CD14-positive monocyte (primary cell): ENCODE data around the gene EPHA4. TPM values are rescaled to one million over a fixed set of nuclear protein-coding genes. Genes with fewer than 3 reads are reported as not detected.

ENCODE experiments used
- DNase-seq, 3 donors: peaks; one replicate each; pipeline ENCODE4 v3.0.0-alpha.2; 2011 to 2022
- H2AFZ ChIP-seq: 2 replicates; pipeline ENCODE4 v1.6.0; 2012; ENCODE audit warnings: mild to moderate bottlenecking, low read depth, low read length, inconsistent platforms; ENCODE audit not compliant: insufficient read depth, poor library complexity, severe bottlenecking
- H3K27ac ChIP-seq, 2 donors: 1 replicate in 1 of 2; 2 replicates in 1 of 2; pipeline ENCODE4 v1.5.1; 2012 to 2013; ENCODE audit warnings: low read length in 2 of 2, control low read depth in 1 of 2, inconsistent platforms in 1 of 2, low read depth in 1 of 2, mild to moderate bottlenecking in 1 of 2
- H3K27me3 ChIP-seq, 2 donors: one replicate each; pipeline versions ENCODE4 v1.6.0 to v1.6.1; 2011 to 2013; ENCODE audit warnings: low read length in 2 of 2; ENCODE audit not compliant: control insufficient read depth in 2 of 2, insufficient read depth in 2 of 2
- H3K36me3 ChIP-seq, 2 donors: replicated peaks in 1 of 2; 1 replicate in 1 of 2; 2 replicates in 1 of 2; pipeline versions ENCODE4 v1.5.1 to v1.6.1; 2012 to 2013; ENCODE audit warnings: low read length in 2 of 2, control low read depth in 1 of 2, inconsistent platforms in 1 of 2, mild to moderate bottlenecking in 1 of 2; ENCODE audit not compliant: insufficient read depth in 2 of 2, control insufficient read depth in 1 of 2
- H3K4me1 ChIP-seq, 2 donors: 1 replicate in 1 of 2; 2 replicates in 1 of 2; pipeline versions ENCODE4 v1.5.1 to v1.6.1; 2012 to 2013; ENCODE audit warnings: low read length in 2 of 2, control low read depth in 1 of 2, inconsistent platforms in 1 of 2, mild to moderate bottlenecking in 1 of 2, moderate library complexity in 1 of 2; ENCODE audit not compliant: insufficient read depth in 2 of 2, control insufficient read depth in 1 of 2
- H3K4me2 ChIP-seq: replicated peaks from 2 replicates; pipeline ENCODE3; 2012; ENCODE audit warnings: low read length, moderate library complexity, mild to moderate bottlenecking; ENCODE audit not compliant: poor library complexity, severe bottlenecking; ENCODE audit errors: extremely low read depth
- H3K4me3 ChIP-seq, 3 experiments: fragments of 200-600 bp in 1 of 3; sonication (generic) in 1 of 3; replicated peaks in 1 of 3; 1 replicate in 2 of 3; 2 replicates in 1 of 3; pipeline ENCODE4 v1.5.1; 2011 to 2013; ENCODE audit warnings: low read length in 3 of 3, mild to moderate bottlenecking in 3 of 3, control low read depth in 2 of 3, low read depth in 2 of 3, inconsistent platforms in 1 of 3, moderate library complexity in 1 of 3
- H3K79me2 ChIP-seq: 2 replicates; pipeline ENCODE4 v1.6.0; 2012; ENCODE audit warnings: mild to moderate bottlenecking, control low read depth, inconsistent platforms, low read length, moderate library complexity; ENCODE audit not compliant: insufficient read depth
- H3K9ac ChIP-seq: 2 replicates; pipeline ENCODE4 v1.6.0; 2017; ENCODE audit warnings: low read length, mild to moderate bottlenecking; ENCODE audit not compliant: insufficient read depth, poor library complexity, severe bottlenecking
- H3K9me3 ChIP-seq, 2 donors: replicated peaks in 1 of 2; 1 replicate in 1 of 2; 2 replicates in 1 of 2; pipeline versions ENCODE4 v1.5.1 to v1.6.1; 2012 to 2013; ENCODE audit warnings: low read length in 2 of 2, control low read depth in 1 of 2; ENCODE audit not compliant: control insufficient read depth in 1 of 2, insufficient read depth in 1 of 2
- H4K20me1 ChIP-seq: 2 replicates; pipeline ENCODE4 v1.6.0; 2012; ENCODE audit warnings: mild to moderate bottlenecking, low read length, control low read depth, moderate library complexity; ENCODE audit not compliant: insufficient read depth
- H3K27ac Mint-ChIP-seq, 7 donors: one replicate each; pipeline ENCODE4 v1.8.0; 2020; ENCODE audit warnings: mild to moderate bottlenecking in 7 of 7, mixed read lengths in 7 of 7, moderate library complexity in 6 of 7, inconsistent platforms in 2 of 7
- H3K27me3 Mint-ChIP-seq, 3 donors: one replicate each; pipeline ENCODE4 v1.8.0; 2021 to 2022; ENCODE audit warnings: low read depth in 3 of 3, mild to moderate bottlenecking in 3 of 3, mixed read lengths in 3 of 3, moderate library complexity in 3 of 3, inconsistent platforms in 1 of 3
- H3K36me3 Mint-ChIP-seq, 2 donors: one replicate each; pipeline ENCODE4 v1.8.0; 2020; ENCODE audit warnings: mixed read lengths in 2 of 2, inconsistent platforms in 1 of 2, mild to moderate bottlenecking in 1 of 2
- H3K4me1 Mint-ChIP-seq: one replicate; pipeline ENCODE4 v1.8.0; 2020; ENCODE audit warnings: mild to moderate bottlenecking, mixed read lengths
- H3K4me3 Mint-ChIP-seq, 2 donors: one replicate each; pipeline ENCODE4 v1.8.0; 2020; ENCODE audit warnings: mild to moderate bottlenecking in 2 of 2, mixed read lengths in 2 of 2, moderate library complexity in 1 of 2
- H3K9me3 Mint-ChIP-seq, 7 donors: one replicate each; pipeline ENCODE4 v1.8.0; 2020 to 2022; ENCODE audit warnings: mixed read lengths in 7 of 7, mild to moderate bottlenecking in 6 of 7, moderate library complexity in 6 of 7, inconsistent platforms in 2 of 7
- WGBS: methylation state at CpG from one replicate; pipeline ENCODE4 v1.1.5; 2013; ENCODE audit warnings: missing lambda C conversion rate; ENCODE audit not compliant: insufficient coverage; 5-methylcytosine and 5-hydroxymethylcytosine counted together
- intact Hi-C, 2 donors: fragments of 100-400 bp; cut with micrococcal nuclease; formaldehyde crosslinking; loops; one replicate each; pipeline versions ENCODE4 v1.15.0 to v1.15.1; 2023
- polyA plus RNA-seq, 3 donors: library from polyadenylated mRNA; depleted of rRNA in 1 of 3; unstranded in 2 of 3; stranded (reverse) in 1 of 3; fragments of 300-500 nt in 2 of 3; fragments of >200 nt in 1 of 3; fragmentation: Illumina TruSeq in 2 of 3; gene quantifications; 1 replicate in 2 of 3; 2 replicates in 1 of 3; pipeline ENCODE4 v1.2.3, GENCODE V29; 2012 to 2021
- TF ChIP-seq, protein P1 (sequence below): fragments of 200-600 bp; IDR thresholded peaks from one replicate; pipeline ENCODE4 v1.8.0; 2022; ENCODE audit warnings: antibody characterized with exemption, mild to moderate bottlenecking

Gene EPHA4
- polyA plus RNA-seq, 3 donors = 0.15 to 0.31 TPM; not detected in 1

DNA sequence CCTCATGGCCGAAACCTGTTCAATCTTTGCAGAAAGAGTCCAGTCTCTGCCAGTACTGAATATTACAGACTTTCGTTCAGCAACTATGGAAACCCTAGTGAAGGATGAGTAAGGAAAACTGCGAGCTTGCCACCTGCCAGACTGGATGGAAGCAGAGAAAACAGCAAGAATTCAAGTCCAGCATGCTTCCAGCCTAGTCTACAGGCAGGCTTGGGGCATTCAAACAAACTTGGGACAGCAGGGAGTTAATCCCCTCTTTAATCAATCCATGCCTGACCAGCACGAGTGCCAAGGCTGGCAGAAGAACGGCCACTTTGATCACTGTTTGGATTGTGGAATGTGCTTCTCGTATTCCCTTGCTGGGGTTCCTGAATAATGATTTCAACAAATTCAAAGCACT, 145.2 kb downstream of the EPHA4 start:
- H3K36me3 ChIP-seq = no peaks in the 10 kb centered on the region
- no peaks in the 10 kb centered on the region for H3K79me2 ChIP-seq
- no peaks in the 10 kb centered on the region for H3K27me3 Mint-ChIP-seq
- DNase-seq = no peak
- no peaks in the 10 kb centered on the region for H3K4me1 ChIP-seq
- H3K36me3 Mint-ChIP-seq = no peaks in the 10 kb centered on the region
- H3K27ac ChIP-seq = no peak overlapping the region
- peaks cover 0 to 4% (median 0%) of the 10 kb centered on the region in 7 donors for H3K9me3 Mint-ChIP-seq
- no peak overlapping the region for H3K4me2 ChIP-seq
- TF ChIP-seq, protein P1, sequence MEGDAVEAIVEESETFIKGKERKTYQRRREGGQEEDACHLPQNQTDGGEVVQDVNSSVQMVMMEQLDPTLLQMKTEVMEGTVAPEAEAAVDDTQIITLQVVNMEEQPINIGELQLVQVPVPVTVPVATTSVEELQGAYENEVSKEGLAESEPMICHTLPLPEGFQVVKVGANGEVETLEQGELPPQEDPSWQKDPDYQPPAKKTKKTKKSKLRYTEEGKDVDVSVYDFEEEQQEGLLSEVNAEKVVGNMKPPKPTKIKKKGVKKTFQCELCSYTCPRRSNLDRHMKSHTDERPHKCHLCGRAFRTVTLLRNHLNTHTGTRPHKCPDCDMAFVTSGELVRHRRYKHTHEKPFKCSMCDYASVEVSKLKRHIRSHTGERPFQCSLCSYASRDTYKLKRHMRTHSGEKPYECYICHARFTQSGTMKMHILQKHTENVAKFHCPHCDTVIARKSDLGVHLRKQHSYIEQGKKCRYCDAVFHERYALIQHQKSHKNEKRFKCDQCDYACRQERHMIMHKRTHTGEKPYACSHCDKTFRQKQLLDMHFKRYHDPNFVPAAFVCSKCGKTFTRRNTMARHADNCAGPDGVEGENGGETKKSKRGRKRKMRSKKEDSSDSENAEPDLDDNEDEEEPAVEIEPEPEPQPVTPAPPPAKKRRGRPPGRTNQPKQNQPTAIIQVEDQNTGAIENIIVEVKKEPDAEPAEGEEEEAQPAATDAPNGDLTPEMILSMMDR = no peak
- H3K9ac ChIP-seq = no peak overlapping the region
- H3K27ac Mint-ChIP-seq = no peak overlapping the region
- no peak overlapping the region for H2AFZ ChIP-seq
- WGBS = 85% methylated on average over 3 of the region's 6 CpGs
- no peaks in the 10 kb centered on the region for H3K4me1 Mint-ChIP-seq
- no peaks in the 10 kb centered on the region for H3K27me3 ChIP-seq
- H3K9me3 ChIP-seq = no peaks in the 10 kb centered on the region
- no peak overlapping the region for H3K4me3 Mint-ChIP-seq
- intact Hi-C loops = no loop called here
- no peak overlapping the region for H3K4me3 ChIP-seq
- no peaks in the 10 kb centered on the region for H4K20me1 ChIP-seq

DNA sequence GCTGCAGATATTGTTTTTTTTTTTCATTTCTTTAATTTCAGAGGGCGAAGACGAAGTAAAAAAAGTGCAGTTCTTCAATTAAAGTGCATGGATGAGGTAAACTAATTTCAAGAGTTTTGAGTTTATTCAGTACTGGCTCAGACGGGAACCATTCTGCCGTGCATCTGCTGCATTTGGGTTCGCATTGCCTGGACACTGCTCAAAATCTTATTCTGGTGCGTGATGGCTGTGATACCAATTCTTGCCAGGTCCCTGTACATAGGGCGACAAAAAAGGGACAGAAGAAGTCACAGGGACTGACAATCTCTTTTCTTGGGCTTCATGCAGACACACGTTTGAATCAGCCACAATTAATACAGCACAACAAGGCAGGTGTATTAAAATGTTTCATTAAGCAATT, 146.2 kb downstream of the EPHA4 start:
- TF ChIP-seq, protein P1 = no peak
- WGBS = 95% methylated on average over 7 of the region's 8 CpGs
- Mint-ChIP-seq H3K27ac (no peak overlapping the region), H3K27me3 (no peaks in the 10 kb centered on the region), H3K4me3 (no peak overlapping the region), H3K9me3 (peaks cover 0 to 4% (median 0%) of the 10 kb centered on the region in 7 donors), H3K36me3 (no peaks in the 10 kb centered on the region), H3K4me1 (no peaks in the 10 kb centered on the region)
- H3K4me1 ChIP-seq = no peaks in the 10 kb centered on the region
- no peak overlapping the region for H3K9ac ChIP-seq
- H3K27ac ChIP-seq = no peak overlapping the region
- H3K27me3 ChIP-seq = no peaks in the 10 kb centered on the region
- no peaks in the 10 kb centered on the region for H4K20me1 ChIP-seq
- intact Hi-C loops = no loop called here
- no peak for DNase-seq
- no peak overlapping the region for H3K4me3 ChIP-seq
- no peaks in the 10 kb centered on the region for H3K9me3 ChIP-seq
- H3K36me3 ChIP-seq = no peaks in the 10 kb centered on the region
- no peak overlapping the region for H2AFZ ChIP-seq
- no peak overlapping the region for H3K4me2 ChIP-seq
- H3K79me2 ChIP-seq = no peaks in the 10 kb centered on the region
